PC-9 (cell line): ENCODE data around the gene NOD1. TPM values are rescaled to one million over a fixed set of nuclear protein-coding genes. Genes with fewer than 3 reads are reported as not detected.

ENCODE experiments used
- BruUV-seq: library from RNA; stranded (reverse); fragments of 400-500 nt; replicated peaks from 2 replicates; lab custom pipeline; 2021; lab: Mats Ljungman, UMichigan
- CTCF ChIA-PET: fragments of 300-600 bp; sonication (Branson Sonifier 250); formaldehyde crosslinking; loops from one replicate; lab custom pipeline; 2022; ENCODE audit warnings: antibody characterized with exemption; lab: Charles Lee
- POLR2A ChIA-PET: fragments of 300-600 bp; sonication (Branson Sonifier 250); formaldehyde crosslinking; loops from one replicate; lab custom pipeline; 2022; ENCODE audit warnings: antibody characterized with exemption; ENCODE audit not compliant: unreplicated experiment; lab: Charles Lee
- DNase-seq, 2 experiments: peaks; one replicate each; pipeline versions ENCODE4 v3.0.0 to v3.0.0-alpha.2; 2015 to 2022; ENCODE audit warnings: mixed read lengths in 1 of 2
- H2AFZ ChIP-seq: fragments of 200-600 bp; sonication (generic); 2 replicates; pipeline ENCODE4 v1.8.1; 2017; ENCODE audit warnings: antibody characterized with exemption
- H3F3A ChIP-seq: fragments of 200-600 bp; sonication (generic); 2 replicates; pipeline ENCODE4 v1.8.1; 2017; ENCODE audit warnings: antibody characterized with exemption, mild to moderate bottlenecking, low read depth; ENCODE audit not compliant: insufficient read depth
- H3K27ac ChIP-seq: fragments of 200-600 bp; sonication (generic); 2 replicates; pipeline ENCODE4 v1.6.1; 2016; ENCODE audit warnings: mixed run types
- H3K27me3 ChIP-seq: fragments of 200-600 bp; sonication (generic); 2 replicates; pipeline ENCODE4 v1.6.1; 2016; ENCODE audit warnings: low read depth, mixed run types; ENCODE audit not compliant: insufficient read depth
- H3K36me3 ChIP-seq: fragments of 200-600 bp; sonication (generic); 2 replicates; pipeline ENCODE4 v1.6.1; 2016; ENCODE audit warnings: low read depth, mixed run types
- H3K4me1 ChIP-seq: fragments of 200-600 bp; sonication (generic); replicated peaks from 2 replicates; pipeline ENCODE4 v1.6.1; 2016; ENCODE audit warnings: mixed run types; ENCODE audit not compliant: insufficient read depth
- H3K4me2 ChIP-seq: fragments of 200-600 bp; sonication (generic); 2 replicates; pipeline ENCODE4 v1.6.1; 2017; ENCODE audit warnings: mixed run types
- H3K4me3 ChIP-seq: fragments of 200-600 bp; sonication (generic); 2 replicates; pipeline ENCODE4 v1.6.1; 2016; ENCODE audit warnings: mixed run types
- H3K79me2 ChIP-seq: fragments of 200-600 bp; sonication (generic); 2 replicates; pipeline ENCODE4 v1.6.1; 2017; ENCODE audit warnings: low read depth, mixed run types
- H3K9me2 ChIP-seq: fragments of 200-600 bp; sonication (generic); 2 replicates; pipeline ENCODE4 v1.8.1; 2017; ENCODE audit warnings: mild to moderate bottlenecking; ENCODE audit not compliant: insufficient read depth
- H3K9me3 ChIP-seq: fragments of 200-600 bp; sonication (generic); 2 replicates; pipeline ENCODE4 v1.8.1; 2016; ENCODE audit warnings: low read depth; ENCODE audit not compliant: insufficient read depth
- H4K20me1 ChIP-seq: fragments of 200-600 bp; sonication (generic); 2 replicates; pipeline ENCODE4 v1.8.1; 2017; ENCODE audit not compliant: insufficient read depth
- EZH2 ChIP-seq: fragments of 200-600 bp; sonication (generic); IDR thresholded peaks from 2 replicates; pipeline ENCODE4 v1.8.0; 2017; ENCODE audit warnings: antibody characterized with exemption, low read depth
- intact Hi-C: fragments of 100-400 bp; cut with micrococcal nuclease; formaldehyde crosslinking; loops from one replicate; pipeline ENCODE4 v1.10.0; 2022; ENCODE audit not compliant: unreplicated experiment
- total RNA-seq: library from RNA; stranded (reverse); gene quantifications from 2 replicates; pipeline ENCODE4 v1.2.3, GENCODE V29; 2021
- TF ChIP-seq, protein P1 (sequence below): fragments of 200-600 bp; sonication (generic); conservative IDR thresholded peaks from 2 replicates; pipeline ENCODE4 v1.6.1; 2017; ENCODE audit warnings: mixed run types, antibody characterized with exemption, mild to moderate bottlenecking, moderate library complexity

Gene NOD1
- total RNA-seq, 1 experiment from 2014 or later = 16.5 TPM

- POLR2A ChIA-PET = no interaction called here
- Histone ChIP-seq H3K4me1 (no peaks in the 10 kb centered on the region), H3K36me3 (no peaks in the 10 kb centered on the region), H4K20me1 (no peaks in the 10 kb centered on the region), H2AFZ (no peak overlapping the region), H3K79me2 (no peaks in the 10 kb centered on the region), H3K27ac (no peak overlapping the region), H3K4me2 (no peak overlapping the region), H3K9me2 (no peaks in the 10 kb centered on the region), H3K9me3 (0 out of 2 replicates have a peak, but pooled peaks cover 6% of the 10 kb centered on the region), H3F3A (no peaks in the 10 kb centered on the region; the same call in 1 of the 2 replicates), H3K4me3 (no peak overlapping the region), H3K27me3 (no peaks in the 10 kb centered on the region)
- CTCF ChIA-PET = interaction anchor here (0.5 to 0.6 kb wide), 2 partner anchors 150 to 348 kb away, joined by 3 to 11 read pairs; no protein-coding TSS in a partner anchor
- DNase-seq = no peak
- TF ChIP-seq, protein P1, sequence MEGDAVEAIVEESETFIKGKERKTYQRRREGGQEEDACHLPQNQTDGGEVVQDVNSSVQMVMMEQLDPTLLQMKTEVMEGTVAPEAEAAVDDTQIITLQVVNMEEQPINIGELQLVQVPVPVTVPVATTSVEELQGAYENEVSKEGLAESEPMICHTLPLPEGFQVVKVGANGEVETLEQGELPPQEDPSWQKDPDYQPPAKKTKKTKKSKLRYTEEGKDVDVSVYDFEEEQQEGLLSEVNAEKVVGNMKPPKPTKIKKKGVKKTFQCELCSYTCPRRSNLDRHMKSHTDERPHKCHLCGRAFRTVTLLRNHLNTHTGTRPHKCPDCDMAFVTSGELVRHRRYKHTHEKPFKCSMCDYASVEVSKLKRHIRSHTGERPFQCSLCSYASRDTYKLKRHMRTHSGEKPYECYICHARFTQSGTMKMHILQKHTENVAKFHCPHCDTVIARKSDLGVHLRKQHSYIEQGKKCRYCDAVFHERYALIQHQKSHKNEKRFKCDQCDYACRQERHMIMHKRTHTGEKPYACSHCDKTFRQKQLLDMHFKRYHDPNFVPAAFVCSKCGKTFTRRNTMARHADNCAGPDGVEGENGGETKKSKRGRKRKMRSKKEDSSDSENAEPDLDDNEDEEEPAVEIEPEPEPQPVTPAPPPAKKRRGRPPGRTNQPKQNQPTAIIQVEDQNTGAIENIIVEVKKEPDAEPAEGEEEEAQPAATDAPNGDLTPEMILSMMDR = no peak
- TF ChIP-seq EZH2 = no peak
- no TSS peak for BruUV-seq
- intact Hi-C loops = loop anchor here (1.0 to 5.0 kb wide), 7 partner anchors 129 to 1492 kb away; partner anchors contain the start of gene ZNRF2
These were observed 64.7 kb downstream of the NOD1 start for GRCh38 chr7:30413864-30414263.

DNA sequence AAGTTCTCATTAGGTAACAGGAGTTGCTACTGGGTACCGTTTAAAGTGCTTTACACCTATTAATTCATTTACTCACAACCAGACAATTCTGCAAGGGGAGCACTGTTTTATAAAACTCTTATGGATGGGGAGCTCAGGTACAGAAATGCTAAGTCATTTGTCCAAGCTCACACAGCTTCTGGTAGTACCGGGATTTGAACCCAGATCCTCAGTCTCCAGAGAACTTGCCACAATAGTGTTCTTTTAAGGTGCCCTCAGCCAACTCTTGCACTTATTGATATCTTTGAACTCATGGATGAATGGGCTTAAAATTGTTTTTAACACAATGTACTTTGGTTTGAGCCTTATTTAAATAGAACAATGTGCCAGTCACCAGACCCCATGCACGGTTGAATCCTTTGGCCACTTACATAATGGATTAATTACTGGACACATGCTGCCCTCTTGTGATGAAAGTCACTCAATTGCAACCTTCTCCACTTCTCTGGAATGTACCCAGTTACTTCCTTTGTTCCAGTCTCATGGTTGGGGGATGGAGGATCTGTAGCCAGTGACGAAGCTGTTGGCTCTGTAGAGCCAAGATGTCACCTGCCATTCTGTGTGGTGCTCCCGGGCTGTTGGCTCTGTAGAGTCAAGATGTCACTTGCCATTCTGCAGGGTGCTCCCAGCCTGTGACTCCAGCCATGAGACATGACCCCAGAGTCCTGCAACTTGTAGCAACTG is 65.6 kb downstream of the NOD1 start:
- no TSS peak for BruUV-seq
- CTCF ChIA-PET = interaction anchor here (0.5 to 0.6 kb wide), 3 partner anchors 174 to 779 kb away, joined by 7 to 11 read pairs (median 8); no protein-coding TSS in a partner anchor
- no peak overlapping the region for H3K27ac ChIP-seq
- no peaks in the 10 kb centered on the region for H3K4me1 ChIP-seq
- no peaks in the 10 kb centered on the region for H3K9me2 ChIP-seq
- POLR2A ChIA-PET = interaction anchor here (0.6 kb wide), 1 partner anchor 68 kb away, joined by 6 read pairs; no protein-coding TSS in a partner anchor
- H2AFZ ChIP-seq = no peak overlapping the region
- H3K27me3 ChIP-seq = no peaks in the 10 kb centered on the region
- no peaks in the 10 kb centered on the region for H3K36me3 ChIP-seq
- DNase-seq = peak; percentile 40 to 80
- H3K4me2 ChIP-seq = no peak overlapping the region
- H4K20me1 ChIP-seq = no peaks in the 10 kb centered on the region
- TF ChIP-seq, protein P1 = peak; percentile 84
- no peak for TF ChIP-seq EZH2
- 0 out of 2 replicates have a peak, but pooled peaks cover 6% of the 10 kb centered on the region for H3K9me3 ChIP-seq
- no peaks in the 10 kb centered on the region; the same call in 1 of the 2 replicates for H3F3A ChIP-seq
- no peak overlapping the region for H3K4me3 ChIP-seq
- intact Hi-C loops = loop anchor here (1.0 to 5.0 kb wide), 7 partner anchors 128 to 1491 kb away; partner anchors contain the start of gene ZNRF2
- H3K79me2 ChIP-seq = no peaks in the 10 kb centered on the region

DNA sequence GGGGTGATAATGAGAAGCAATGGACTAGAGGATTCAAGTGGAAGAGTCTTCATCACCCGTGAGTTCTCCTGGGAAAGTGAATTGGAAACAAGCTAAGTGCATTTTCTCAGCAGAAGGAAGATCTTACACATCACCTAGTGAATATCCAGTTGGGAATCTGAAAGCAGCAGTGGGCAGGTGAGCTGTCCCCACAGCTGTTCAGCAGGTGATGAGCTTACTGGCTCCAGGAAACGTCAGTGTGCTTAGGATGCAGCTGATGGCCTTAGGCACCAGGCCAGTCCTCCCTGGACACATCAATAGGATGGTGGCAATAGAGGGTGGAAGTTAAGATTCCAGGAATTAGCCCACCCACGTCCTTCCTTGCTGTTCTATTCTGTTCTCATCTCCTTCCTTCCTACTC is 66.7 kb downstream of the NOD1 start:
- Histone ChIP-seq H3K36me3 (no peaks in the 10 kb centered on the region), H3K9me2 (no peaks in the 10 kb centered on the region), H3K9me3 (0 out of 2 replicates have a peak, but pooled peaks cover 6% of the 10 kb centered on the region), H3K27ac (no peak overlapping the region), H3K27me3 (no peaks in the 10 kb centered on the region), H3F3A (no peaks in the 10 kb centered on the region; the same call in 1 of the 2 replicates), H4K20me1 (no peaks in the 10 kb centered on the region), H3K4me2 (no peak overlapping the region), H3K4me3 (no peak overlapping the region), H3K79me2 (no peaks in the 10 kb centered on the region), H3K4me1 (no peaks in the 10 kb centered on the region), H2AFZ (no peak overlapping the region)
- intact Hi-C loops = loop anchor here (2.0 to 5.0 kb wide), 4 partner anchors 127 to 1490 kb away; partner anchors contain the start of gene ZNRF2
- BruUV-seq = no TSS peak
- CTCF ChIA-PET = no interaction called here
- TF ChIP-seq EZH2 = no peak
- TF ChIP-seq, protein P1 = no peak
- POLR2A ChIA-PET = no interaction called here
- DNase-seq = no peak
